NCI-H2081 (cell line): Measurements from ENCODE around the gene C20orf204.

Experiments
- DNase-seq, 2 experiments: peaks; one replicate each; lab custom pipeline; 2025; lab: John Stamatoyannopoulos, UW

Gene C20orf204

DNA sequence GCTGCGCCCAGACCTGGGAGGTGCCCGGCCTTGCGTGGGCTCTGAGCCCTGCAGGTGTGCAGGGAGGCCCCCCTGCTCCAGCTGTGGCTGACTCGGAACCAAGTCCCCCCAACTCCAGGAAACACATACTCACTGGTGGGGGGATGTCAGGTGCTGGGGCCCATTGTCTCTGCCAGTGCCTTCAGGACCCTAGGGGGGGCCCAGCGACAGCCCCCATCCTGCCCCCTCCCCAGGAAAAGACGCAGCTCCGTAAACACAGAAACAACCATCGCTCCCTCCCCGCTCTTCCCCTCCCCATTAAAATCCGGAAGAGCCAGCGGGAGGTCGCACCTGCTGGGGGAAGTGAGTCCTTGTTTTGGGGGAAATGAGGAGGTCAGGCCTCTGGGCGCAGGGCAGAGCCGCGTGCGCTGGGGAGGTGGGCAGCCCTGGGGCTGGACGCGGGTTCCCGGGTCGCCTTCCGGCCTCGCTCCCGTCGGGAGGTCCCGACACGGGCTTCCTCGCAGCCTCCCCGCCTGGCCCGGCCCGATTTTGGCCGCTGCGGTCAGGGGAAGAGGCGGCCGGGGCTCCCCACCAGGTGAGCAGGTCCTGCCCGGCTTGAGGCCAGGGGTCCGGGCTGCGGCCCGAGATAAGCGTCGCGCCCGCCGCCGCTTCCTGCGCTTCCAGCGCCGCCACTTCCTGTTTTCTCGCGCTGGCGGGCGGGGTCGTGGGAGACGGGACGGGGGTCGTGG is 6.2 kb downstream of the C20orf204 start:
- peak in 1 of 2 experiments; percentile 22 for DNase-seq

DNA sequence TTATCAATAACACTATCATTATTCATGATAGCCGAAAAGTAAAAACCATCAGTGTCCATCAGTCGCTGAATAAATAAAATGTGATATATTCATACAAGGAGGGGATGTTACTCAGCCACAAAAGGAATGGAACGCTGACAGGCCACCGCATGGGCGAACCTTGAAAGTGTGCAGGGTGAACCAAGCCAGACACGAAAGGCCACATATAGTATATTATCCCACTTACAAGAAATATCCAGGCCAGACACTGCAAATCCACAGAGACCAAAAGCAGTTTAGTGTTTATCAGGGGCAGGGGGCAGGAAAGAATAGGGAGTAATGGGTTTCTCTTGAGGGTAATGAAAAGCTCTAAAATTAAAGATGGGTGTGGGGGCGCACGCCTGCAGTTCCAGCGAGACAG is 7.8 kb downstream of the C20orf204 start:
- no peak for DNase-seq

DNA sequence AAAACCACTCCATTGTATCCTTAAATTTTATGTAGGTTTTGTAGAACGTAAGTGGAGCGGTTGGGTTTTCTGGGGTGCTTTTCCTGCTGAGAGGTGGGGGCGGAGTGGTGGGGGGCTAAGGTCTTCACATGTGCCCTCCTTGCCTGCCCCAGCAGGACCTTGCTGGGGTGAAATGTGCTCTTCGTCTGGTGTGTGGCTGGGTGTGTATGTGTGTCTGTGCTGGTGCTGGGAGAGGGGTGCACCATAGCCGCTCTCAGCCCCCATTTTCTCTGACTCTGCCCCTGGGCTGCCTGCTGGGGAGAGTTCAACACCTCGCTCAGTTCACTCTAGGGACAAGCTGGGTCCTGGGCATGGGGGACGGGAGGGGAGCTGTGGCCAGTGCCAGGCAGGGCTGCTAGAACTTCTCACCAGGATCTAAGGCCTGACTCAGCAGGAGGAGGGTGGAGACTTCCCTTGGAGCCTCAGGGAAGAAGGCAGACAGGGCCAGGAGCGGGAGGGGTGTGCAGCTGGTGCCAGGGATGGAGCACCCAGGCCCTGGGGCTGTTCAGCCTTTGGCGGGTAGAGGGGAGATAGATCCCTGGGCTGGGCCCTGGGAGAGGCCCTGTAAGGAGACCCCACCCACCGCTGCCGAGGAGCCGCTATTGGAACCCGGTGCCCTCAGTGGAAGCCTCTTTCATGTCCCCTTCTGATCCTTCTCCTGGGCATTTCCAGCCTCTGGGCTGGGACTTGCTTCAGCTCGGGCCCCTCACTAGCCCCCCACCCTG is 8.7 kb downstream of the C20orf204 start:
- no peak for DNase-seq

DNA sequence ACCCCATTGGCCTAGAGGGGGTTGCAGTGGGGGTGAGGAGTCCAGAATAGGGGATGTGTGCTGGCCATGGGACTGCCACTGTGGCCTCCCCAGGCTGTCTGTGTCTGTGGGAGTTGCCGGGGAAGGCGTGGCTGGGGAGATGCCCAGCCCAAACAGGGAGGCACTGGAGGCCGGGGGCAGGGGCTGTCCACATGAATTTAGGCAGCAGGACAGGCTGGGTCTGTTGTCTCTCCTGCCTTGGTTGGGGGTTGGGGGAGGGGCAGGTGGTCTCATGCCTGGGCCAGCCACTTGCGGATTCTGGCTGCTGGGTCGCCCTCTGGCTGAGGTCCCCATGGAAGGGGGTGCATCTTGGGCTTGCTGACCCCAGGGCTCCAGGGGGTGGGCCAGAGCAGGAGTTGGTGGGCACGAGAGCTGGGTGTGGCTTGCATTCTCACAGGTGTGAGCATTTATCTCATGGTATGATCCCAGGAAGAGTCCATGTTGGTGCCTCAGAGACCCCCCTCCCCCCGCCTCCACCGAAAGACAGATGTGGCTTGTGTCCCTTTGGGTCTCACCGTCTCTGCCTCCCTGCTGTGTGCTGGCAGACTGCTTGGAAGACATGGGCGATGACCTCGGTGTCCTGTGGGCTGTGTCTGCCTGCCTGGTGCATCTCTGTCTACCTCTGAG is 9.5 kb downstream of the C20orf204 start:
- no peak for DNase-seq

DNA sequence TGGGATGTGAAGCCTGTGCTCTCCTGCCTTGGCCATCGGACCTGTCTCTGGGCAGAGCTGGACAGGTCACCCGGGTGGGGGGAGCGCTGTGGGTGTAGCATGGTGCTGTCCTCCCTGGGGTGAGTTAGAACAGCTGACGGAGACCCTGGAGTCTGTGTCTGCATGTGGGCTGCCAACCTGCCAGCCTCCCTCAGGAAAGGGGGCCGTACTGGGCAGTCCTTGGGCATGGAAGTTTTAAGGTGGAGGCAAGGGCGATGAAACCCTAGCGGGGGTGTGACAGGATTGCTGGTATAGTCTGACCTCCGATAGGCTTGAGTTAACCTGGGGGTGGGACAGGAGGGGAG is 11.0 kb downstream of the C20orf204 start:
- DNase-seq, result no peak

DNA sequence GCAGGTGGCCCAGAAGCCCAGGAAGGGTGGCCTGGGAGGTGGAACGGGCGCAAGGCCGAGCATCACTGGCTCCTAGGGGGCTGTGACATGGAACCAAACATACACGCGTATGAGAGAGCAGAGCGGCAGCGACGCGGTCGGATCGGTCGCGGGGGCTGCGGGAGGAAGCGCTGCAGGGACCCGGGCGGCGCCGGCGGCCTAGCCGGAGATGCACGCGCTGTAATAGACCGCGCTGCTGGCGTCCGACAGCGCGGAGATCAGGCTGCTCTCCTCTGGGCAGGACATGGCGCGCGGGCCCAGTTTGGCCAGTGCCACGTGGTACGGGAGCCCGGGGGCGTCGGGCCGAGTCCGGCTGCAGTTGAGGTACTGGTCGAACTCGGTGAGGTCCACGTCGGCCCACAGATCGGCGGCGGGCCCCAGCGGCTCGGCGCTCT is 12.0 kb downstream of the C20orf204 start:
- no peak for DNase-seq

DNA sequence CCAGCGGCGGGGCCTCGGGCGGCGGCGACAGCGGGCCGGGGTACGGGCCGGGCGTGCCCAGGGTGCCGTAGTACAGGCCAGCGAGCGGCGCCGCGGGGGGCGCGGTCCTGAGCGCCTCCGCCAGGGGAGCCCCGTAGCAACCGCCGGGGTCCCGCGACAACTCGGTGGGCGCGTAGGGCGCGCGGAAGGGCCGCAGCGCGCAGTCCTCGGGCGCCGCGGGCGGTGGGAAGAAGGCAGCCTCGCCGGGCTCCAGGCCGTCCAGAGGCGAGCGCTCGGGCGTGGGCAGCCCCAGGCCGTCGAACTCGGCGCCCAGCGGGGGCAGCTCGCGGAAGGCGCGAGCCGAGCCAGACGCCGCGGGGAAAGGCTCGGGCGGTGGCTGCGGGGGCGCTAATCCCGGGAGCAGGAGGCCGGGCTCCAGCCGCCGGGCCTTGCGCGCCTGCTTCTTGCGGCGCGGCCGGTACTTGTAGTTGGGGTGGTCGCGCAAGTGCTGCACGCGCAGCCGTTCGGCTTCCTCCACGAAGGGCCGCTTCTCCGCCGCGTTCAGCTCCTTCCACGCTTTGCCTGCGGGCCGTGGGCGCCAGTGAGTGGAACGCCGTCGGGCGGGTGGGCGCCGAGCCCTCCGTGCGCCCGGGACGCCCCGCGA is 12.5 kb downstream of the C20orf204 start:
- no peak for DNase-seq

DNA sequence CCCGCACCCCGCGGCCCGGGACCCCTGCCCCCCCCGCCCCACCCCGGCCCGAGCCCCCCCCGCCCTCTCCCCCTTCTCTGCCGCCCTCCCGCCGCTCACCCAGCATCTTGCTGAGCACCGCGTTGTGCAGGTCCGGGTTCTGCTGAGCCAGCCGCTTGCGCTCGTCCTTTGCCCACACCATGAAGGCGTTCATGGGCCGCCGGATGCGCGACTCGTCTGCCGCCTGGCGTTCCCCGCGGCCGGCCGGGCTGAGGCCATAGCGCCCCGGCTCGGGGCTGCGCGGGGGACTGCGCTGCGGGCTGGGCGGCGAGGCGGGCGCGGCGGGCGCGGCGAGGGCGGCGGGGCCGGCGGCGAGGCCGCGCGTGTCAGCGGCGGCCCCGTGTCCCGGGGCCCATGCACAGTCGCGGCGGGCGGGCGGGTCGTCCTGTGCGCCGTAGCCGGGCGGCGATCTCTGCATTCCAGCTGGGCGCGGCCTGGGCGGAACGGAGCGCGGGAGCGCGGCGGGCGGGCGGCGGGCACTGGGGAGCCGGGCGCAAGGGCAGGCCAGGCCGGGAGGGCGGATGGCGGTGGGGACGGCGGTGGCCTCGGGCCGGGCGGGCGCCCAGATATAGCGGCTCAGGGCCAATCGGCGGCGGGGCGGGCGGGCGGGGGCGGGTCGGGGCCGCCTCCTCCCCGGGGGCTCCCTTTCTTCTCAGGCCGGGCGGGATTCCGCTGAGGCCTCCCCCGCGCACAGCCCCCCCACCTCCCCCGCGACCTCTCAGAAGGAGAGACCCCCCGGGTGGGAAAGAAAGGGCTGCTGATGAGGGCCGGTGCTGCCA is 13.3 kb downstream of the C20orf204 start, which contains the start of gene SOX18:
Gene SOX18 (minus strand): TSS at position 580 of the 818 bp plus-strand sequence. CDS start 123 bp downstream, at position 457.
- no peak for DNase-seq

DNA sequence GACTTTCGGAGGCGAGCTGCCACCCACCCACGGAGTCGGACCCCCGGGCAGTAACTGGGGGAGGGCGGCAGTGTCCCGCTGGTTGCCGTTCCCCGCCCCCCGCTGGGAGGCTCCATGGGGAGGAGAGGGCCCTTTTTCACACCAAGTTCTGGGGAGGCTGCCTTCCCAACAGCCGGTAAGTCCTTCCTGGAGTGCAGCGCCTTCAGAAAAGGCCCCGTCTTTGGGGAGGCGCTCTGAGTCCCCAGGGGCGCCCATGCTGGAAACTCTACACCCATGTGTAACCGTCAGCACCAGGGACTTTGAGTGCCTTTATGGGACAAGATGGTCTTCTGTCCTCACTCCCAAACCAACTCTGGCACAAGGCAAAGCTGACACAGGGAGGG is 13.9 kb downstream of the C20orf204 start:
- no peak for DNase-seq

DNA sequence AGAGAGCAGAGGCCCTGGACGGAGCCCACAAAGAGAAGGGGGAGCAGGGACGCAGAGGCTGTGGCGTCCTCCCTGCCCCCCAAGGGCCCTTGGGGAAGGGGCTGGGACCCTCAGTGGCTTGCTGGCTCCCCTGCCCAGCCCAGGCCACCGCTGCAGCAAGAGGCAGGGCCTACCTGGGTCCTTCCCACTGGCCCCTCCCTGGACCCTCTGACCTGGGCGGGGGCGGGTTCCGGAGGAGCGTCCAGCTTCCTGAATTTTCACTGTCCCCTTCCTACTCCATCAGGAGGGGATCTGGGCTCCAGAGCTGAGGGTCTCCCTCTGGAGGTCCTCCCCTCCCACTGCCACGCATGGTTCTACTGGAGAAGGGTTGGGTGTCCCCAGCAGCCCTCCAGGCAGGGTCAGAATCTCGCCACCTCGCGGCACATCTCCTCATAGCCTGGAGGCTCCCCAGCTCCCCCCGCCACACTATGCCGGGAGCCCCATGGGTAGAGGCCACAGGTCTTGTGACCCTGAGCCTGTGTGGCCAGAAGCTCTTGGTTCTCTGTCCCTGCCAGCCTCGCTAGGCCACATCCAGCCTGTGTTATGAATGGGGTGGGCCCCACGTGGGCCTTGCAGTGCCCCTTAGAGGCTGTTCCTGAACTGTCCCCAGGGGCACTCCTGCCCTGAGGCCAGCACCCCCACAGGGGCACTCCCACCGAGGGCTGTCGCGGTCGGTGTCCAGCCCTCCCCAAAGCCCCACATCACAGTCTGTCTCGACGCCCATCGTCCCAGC is 14.5 kb downstream of the C20orf204 start:
- DNase-seq, result no peak

DNA sequence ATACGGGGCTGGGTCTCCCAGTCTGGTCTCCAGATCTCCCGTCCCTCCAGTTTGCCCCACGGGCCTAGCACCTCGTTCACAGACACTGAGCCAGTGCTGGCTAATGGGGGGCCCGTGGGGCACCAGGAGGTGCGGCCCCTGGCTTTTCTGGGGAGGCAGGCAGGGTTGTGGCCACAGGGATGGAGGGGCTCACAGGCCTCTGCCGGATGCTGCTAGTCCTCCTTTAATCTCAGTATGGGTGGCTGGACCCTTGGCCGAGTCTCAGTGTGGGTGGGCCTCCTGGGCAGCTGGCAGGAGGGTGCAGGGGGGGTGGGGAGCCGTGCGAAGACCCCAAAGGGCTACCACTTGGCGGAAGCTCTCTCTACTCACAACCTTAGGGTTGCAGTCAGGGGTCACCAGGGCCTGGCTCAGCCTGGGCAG is 15.1 kb downstream of the C20orf204 start:
- DNase-seq, result no peak

DNA sequence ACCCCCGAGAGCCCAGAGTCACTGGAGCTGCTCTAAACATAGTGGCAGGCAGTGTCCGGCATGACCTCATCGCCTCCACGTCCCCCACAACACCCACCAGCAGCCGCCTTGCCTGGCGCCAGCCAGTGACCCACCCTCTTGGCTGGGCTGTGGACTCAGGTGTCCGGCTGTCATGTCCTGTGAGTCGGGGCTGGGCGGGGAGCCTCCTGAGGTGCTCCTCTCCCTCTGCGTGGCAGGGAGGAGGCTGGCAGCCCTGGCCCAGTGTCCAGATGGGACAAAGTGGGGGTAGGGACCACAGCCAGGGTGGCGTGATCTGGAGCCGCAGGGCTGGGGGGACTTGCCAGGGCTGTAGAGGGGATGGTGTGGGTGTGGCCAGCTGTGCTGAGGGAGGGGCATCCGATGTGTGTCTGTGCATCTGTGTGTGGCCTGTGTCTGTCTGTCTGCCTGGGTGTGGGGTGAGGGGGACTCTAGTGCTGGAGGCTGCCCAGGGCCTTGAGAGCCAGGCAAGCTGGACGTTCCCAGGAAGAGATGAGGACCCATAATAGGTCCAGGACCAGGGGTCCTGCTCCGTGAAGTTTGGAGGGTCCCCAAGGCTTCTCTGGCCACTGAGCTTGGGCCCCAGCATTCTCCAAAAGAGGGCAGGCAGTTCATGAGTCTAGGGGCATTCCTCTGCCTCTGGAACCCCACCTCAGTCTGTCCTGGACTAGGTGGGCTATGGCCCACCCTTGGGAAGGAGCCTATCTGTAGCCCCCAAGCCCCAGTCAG is 15.8 kb downstream of the C20orf204 start:
- no peak for DNase-seq

DNA sequence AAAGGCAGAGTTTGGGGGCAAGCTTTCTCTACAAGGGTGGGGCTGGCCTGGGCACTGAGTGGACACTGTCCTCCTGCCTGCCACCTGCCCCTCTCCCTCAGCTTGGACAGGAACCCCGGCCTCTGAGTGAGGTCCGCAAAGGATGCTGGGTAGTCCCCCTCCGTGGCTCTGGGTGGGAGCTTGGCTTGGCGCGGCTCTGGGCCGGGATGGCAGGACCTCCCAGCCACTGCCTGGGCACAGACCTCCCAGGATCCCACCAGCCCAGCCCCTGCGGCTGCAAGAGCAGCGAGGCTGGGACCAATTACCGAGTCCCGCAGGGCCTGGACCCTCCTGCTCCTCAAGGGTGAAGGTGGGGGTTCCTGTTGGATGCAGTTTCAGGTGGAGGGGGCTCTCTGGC is 16.3 kb downstream of the C20orf204 start:
- DNase-seq, result no peak

DNA sequence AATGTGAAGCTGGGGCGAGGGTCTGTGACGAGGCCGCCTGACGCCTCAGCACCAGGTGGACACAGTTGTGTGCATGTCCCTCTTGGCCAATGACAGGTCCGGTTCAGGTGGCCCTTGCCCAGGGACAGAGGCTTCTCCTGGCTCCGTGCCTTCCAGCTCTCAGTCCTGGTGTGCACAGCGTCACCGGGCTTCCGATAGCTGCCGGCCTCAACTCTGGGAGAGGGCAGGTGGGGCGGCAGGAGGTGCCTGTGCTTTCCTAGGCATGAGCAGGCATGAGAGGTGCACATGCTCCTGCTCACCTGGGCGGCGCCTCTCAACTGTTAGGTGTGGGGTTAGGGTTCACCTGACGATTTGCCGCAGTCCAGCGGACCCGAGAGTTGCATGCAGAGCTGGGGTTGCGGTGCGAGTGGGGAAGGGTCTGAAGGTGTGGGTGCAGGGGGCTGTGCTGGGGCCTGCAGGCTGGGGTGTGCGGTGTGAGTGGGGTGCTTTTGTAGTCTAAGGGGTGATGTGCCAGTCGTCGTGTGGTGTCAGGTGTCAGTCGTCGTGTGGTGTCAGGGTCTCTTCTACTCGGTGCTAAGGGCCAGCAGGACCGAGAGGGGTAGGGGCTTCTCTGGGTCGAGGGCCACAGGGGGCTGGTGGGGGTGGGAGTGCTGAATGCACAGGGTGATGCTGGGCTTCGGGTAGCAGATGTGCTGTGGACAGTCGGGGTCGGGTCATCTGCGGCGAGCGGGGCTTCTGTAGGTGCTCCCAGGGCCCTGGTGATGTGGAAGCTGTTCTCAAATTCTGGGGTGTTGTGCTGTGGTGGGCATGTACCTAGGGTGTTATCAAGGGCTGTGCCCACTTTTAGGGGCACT is 17.2 kb downstream of the C20orf204 start:
- no peak for DNase-seq

DNA sequence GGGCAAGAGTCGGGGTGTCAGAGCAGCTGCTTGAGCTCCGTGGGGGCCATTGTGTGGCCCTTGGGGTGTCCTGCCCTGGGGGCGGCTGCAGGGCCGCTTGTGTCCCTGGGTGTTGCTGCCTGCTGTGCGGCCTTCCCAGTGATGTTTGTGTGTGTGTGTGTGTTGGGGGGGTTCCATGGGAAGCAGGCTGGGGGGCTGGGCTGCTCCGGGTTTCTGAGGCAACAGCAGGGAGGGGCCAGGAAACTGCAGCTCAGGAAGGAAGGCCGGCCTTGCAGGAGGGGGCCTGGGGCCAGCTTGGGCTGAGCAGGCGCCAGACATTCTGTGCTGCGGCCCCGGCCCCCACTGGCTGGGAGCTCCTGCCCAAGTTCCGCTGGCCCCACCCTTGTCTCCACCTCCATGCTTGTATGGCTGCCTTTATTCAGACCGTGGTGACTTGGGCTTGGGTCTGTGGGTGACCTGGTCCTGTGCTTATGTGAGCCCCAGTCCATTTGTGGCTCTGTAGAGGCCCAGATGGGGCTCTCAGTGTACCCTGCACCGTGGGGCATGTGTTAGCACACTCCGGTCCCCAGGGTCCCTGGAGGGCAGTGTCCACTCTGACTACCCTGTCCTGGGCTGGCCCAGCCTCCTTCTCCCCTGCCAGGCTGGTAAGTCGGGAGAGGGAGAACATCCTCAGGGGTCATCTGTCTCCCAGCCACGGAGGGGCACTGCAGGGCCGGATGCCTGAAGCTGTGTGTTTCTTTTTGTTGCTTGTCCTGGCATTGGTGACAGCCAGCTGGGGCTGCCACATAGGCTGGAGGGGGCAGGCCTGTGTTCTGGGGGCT is 18.1 kb downstream of the C20orf204 start:
- DNase-seq, result no peak

DNA sequence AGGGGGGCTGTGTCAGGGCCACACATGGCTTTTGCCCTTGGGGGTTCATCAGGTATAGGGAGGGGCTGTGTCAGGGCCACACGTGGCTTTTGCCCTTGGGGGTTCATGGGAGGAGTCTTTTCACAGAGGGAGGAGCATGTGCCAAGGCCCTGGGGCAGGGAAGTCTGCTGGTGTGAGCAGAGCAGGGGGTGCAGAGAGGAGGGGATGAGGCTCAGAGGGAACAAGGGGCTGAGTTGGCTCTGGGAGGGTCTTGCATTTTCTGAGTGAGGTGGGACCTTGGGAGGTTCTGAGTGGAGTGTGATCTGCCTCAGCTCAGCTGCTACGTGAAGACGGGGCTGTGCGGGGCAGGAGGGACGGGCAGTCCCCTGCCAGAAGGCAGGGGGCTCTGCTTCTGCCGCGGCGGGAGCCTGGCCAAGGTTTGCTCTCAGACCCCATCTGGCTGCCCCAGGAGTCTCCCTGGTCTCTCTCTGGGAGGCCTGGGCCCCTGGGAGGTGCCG is 19.5 kb downstream of the C20orf204 start:
- DNase-seq, result no peak

DNA sequence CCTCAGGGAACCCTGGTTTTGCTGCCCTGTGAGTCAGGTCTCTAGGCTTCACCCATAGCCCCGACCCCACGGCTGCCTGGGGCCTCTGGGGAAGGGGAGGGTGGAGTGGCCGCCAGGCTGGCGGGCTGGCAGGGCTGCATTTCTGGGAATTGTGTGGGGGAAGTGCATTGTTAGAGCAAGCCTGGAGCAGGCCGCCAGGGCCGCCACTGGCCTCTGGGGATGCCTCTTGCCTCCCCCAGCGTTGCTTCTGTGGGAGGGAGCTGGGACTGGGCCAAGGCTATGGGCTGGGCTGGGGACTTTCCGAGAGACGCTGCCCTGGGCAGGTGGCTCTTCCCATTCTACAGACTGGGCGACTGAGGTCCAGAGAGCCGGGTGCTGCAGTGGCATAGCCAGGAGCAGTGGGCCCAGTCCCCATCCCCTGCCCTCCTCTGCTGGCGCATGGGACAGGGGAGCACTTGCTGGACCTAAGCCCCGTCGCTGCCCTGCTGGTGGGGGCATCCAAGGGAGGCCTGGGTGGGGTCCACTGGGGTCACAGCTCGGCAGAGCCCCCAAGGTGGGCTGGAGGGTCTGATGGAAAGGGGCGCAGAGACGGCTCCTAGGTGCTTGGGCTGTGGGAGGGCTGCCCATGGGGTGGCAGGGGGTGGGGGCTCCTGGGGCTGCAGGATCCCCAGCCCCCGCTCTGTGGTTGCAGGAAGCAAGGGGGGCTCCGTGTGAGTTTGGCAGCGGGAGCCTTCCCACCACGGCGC is 20.1 kb downstream of the C20orf204 start:
- peak in 1 of 2 experiments; percentile 23 for DNase-seq

DNA sequence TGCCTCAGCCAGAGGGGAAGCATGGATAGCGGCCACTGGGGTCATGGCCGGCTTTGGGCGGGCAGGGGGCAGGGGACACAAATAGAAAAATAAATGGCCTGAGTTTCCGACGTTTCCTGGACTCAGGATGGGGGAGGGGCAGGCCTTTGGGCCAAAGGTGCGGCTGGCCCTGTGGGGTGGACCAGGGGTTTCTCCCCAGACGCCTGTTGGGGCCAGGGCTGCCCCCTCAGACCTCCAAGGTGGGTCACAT is 20.6 kb downstream of the C20orf204 start:
- no peak for DNase-seq
